ENCODE data around the gene NPR1.

DNA sequence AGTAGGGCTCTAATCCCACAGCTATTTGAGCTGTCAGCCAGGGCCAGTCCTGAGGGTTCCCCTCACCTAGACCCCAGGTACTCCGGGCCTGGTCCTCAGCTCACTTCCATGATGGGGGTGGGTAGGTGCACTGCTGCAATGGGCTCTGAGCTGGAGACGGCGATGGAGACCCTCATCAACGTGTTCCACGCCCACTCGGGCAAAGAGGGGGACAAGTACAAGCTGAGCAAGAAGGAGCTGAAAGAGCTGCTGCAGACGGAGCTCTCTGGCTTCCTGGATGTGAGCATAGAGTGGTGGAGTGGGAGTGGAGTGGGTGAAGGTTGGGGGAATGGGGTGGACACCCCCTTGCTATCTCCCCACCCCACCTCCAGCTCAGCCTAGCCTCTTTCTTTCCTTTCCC is 48.1 kb upstream of the NPR1 start:
- TF ChIP-seq CTCF (IDR thresholded peaks at IDR 0.05) (no peak), MAX (CRISPR knock-in tag; IDR thresholded peaks at IDR 0.05) (no peak), SP1 (CRISPR knock-in tag; conservative IDR thresholded peaks at IDR 0.05) (no peak), TEAD1 (CRISPR knock-in tag; IDR thresholded peaks at IDR 0.05) (no peak), ZNF317 (CRISPR knock-in tag; IDR thresholded peaks at IDR 0.05; ENCODE audit: borderline replicate concordance, low read depth) (no peak), USF2 (CRISPR knock-in tag; IDR thresholded peaks at IDR 0.05) (no peak), ZNF219 (CRISPR knock-in tag; IDR thresholded peaks at IDR 0.05; ENCODE audit: borderline replicate concordance) (no peak), MYBL2 (CRISPR knock-in tag; IDR thresholded peaks at IDR 0.05) (no peak), ZNF232 (CRISPR knock-in tag; IDR thresholded peaks at IDR 0.05) (no peak), ATF6 (CRISPR knock-in tag; IDR thresholded peaks at IDR 0.05) (no peak), ESRRA (CRISPR knock-in tag; IDR thresholded peaks at IDR 0.05; ENCODE audit: borderline replicate concordance) (no peak), NR3C1 (CRISPR knock-in tag; conservative IDR thresholded peaks at IDR 0.05; ENCODE audit: low read depth) (no peak)
- TF ChIP-seq, protein P1, sequence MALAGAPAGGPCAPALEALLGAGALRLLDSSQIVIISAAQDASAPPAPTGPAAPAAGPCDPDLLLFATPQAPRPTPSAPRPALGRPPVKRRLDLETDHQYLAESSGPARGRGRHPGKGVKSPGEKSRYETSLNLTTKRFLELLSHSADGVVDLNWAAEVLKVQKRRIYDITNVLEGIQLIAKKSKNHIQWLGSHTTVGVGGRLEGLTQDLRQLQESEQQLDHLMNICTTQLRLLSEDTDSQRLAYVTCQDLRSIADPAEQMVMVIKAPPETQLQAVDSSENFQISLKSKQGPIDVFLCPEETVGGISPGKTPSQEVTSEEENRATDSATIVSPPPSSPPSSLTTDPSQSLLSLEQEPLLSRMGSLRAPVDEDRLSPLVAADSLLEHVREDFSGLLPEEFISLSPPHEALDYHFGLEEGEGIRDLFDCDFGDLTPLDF (CRISPR knock-in tag; IDR thresholded peaks at IDR 0.05) = no peak
- TF ChIP-seq, protein P2, sequence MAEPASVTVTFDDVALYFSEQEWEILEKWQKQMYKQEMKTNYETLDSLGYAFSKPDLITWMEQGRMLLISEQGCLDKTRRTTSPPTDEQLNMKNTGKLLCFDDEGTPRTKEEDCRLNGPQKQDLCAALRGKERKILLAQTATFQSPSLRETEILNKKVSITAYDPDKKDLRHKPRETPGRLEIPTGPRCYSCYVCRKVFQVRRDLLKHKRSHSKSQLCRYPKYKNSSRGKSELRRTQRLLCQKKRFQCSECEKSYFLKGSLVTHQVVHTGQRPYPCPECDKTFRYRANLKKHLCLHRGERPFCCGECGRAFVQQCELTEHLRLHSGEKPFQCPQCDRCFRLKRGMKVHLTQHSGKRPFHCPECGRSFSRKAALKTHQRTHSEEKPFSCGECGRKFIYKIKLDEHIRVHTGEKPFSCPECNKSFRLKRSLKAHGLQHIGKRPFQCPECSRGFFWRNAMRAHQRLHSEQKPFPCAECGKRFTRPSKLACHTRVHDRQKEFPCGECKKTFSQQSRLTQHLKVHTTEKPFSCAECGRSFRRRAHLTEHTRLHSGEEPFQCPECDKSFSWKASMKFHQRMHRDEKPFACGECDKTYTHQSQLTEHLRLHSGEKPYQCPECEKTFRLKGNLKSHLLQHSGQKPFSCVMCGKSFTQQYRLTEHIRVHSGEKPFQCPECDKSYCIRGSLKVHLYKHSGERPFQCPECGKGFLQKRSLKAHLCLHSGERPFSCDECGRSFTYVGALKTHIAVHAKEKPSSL (CRISPR knock-in tag; conservative IDR thresholded peaks at IDR 0.05) = no peak
